Muscle layer of colon (tissue), 2 donors: Measurements from ENCODE around the gene GAMT.
A peak's percentile ranks its signal among the peaks of the same experiment; 100 is the strongest.

ENCODE experiments used
- H3K27ac ChIP-seq: one replicate; pipeline ENCODE4 v1.7.0; 2013; ENCODE audit warnings: low read depth, mild to moderate bottlenecking, low read length, moderate library complexity
- H3K27me3 ChIP-seq, 2 donors: one replicate each; pipeline ENCODE4 v1.7.0; 2013; ENCODE audit warnings: low read length in 2 of 2, mild to moderate bottlenecking in 2 of 2; ENCODE audit not compliant: insufficient read depth in 2 of 2, control insufficient read depth in 1 of 2
- H3K36me3 ChIP-seq: one replicate; pipeline ENCODE4 v1.7.0; 2013; ENCODE audit warnings: mild to moderate bottlenecking, low read length; ENCODE audit not compliant: insufficient read depth
- H3K4me1 ChIP-seq: one replicate; pipeline ENCODE4 v1.7.0; 2013; ENCODE audit warnings: mild to moderate bottlenecking, low read length; ENCODE audit not compliant: insufficient read depth
- H3K4me3 ChIP-seq, 2 donors: one replicate each; pipeline ENCODE4 v1.7.0; 2013; ENCODE audit warnings: low read length in 2 of 2, low read depth in 1 of 2, mild to moderate bottlenecking in 1 of 2, moderate library complexity in 1 of 2
- H3K9ac ChIP-seq: one replicate; pipeline ENCODE4 v1.7.0; 2013; ENCODE audit warnings: low read length
- H3K9me3 ChIP-seq: one replicate; pipeline ENCODE4 v1.7.0; 2013; ENCODE audit warnings: mild to moderate bottlenecking, low read length
- donor health status: abdominal sarcoma.
- donor health status: Adenocarcinoma of cecum.

GAMT gene

DNA sequence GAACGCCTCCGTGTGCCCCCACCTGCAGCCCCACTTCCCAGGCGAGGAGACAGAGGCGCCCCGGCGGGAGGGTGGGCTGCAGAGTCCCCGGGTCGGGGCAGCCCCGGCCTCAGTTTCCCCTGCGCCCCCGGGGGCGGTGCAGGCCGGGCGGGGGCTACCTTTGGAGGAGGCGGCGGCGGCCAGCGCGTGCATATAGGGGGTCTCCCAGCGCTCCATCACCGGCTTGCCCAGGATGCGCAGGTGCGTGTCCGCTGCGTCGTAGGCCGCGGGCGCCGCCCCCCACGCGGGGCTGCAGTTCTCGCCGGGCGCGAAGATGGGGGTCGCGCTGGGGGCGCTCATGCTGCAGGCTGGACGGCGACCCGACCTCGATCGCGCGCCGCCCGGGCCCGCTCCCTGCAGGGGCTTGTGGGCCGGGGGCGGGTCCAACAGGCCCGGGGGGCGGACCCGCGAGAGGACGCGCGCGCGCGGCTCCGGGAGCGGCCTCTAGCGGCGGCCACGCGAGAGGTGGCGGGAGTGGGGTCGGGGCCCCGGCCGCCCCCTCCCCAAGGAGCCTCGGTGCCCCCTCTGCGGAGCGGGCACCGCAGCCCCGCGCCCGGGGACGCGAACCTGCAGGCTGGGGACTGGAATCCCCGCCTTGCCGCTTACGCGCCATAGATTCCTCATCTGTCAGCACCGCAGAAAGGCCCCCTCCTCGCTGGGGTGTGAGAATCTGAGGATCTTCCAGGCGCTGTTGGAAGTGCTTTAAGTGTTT, at the start of gene GAMT:
Gene GAMT, minus strand, starts transcription at position 405 of the 751 bp plus-strand sequence. Its CDS starts 66 bp downstream, at position 339.
- H3K9me3 ChIP-seq: no peaks in the 10 kb centered on the region
- H3K4me1 ChIP-seq: peaks cover 10% of the 10 kb centered on the region
- H3K36me3 ChIP-seq: no peaks in the 10 kb centered on the region
- no peak within 1 kb of the TSS for H3K9ac ChIP-seq
- H3K27me3 ChIP-seq: peaks cover 0 to 8% of the 10 kb centered on the region in 2 donors
- H3K4me3 ChIP-seq: peak within 1 kb of the TSS; percentile 28 to 54
- no peak within 1 kb of the TSS for H3K27ac ChIP-seq

DNA sequence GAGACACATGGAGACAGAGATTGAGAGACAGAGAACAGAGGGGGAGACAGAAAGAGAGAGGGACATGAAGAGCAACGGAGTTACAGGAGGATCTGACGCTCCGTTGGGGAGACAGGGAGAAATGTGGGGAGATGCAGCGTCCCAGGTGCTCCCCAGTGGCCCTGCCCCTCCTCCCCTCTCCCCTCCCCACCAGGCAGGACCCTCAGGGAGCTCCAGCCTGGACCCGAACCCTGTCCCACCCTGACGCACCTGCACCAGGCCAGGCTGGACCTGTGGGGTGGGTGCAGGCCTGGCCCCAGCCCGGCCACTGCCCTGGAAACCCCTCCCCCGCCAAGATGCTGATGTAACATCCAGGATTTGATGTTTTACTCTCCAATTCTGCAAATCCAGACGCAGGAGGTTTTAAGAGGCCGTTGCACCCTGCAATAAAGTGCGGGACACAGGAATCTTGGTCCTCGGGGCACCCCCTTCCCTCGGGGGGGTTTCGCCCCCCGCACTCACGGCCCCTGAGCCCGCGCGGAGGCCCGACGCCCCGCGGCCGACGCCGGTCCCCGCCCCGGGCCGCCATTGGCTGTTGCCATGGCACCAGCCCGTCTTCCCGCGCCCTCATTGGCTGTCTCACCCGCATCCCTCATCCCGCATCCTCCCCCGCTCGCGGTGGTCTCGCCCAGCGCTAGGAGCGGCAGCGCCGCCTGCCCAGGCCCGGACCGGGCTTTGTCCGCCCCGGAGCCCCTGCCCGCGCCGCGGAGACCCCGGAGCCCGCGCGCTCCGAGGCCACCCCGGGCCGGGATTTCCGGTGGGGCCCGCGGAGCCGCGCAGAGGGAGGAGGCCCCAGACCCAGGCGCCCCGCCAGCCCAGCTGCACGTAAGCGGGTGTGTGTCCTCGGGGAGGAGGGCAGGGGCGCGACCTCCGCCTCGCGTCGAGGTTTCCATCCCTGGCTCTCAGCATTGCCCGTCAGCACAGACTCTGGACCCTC, 48.4 kb upstream of the GAMT start, which contains the start of gene APC2:
Gene APC2, plus strand, starts transcription at position 655 of the 976 bp plus-strand sequence. CDS start 2,881 bp downstream, outside the sequence.
- H3K4me1 ChIP-seq: peaks cover 7% of the 10 kb centered on the region
- H3K4me3 ChIP-seq: no peak within 1 kb of the TSS
- H3K36me3 ChIP-seq: no peaks in the 10 kb centered on the region
- H3K27me3 ChIP-seq: peaks cover 43 to 96% of the 10 kb centered on the region in 2 donors
- H3K9me3 ChIP-seq: no peaks in the 10 kb centered on the region
- no peak within 1 kb of the TSS for H3K27ac ChIP-seq
- no peak within 1 kb of the TSS for H3K9ac ChIP-seq

DNA sequence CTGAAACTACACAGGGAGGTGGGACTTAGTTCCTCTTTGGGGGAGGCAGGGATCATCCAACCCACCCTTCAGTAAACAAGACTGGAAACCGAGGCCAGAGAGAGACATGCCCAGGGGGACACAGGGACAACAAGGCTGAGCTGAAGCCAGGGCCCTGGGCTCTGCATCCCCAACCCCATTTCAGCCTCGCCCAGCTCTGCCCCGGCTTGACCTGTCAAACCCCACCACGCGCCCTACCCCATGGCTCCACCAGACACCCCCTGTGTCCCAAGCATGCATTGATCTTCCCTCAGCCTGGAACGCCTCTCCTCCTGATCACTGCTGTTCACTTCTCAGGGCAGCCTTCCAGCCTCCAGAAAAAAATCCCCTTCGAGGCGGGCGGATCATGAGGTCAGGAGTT, 46.6 kb upstream of the GAMT start:
- H3K9me3 ChIP-seq: no peaks in the 10 kb centered on the region
- H3K27ac ChIP-seq: no peak overlapping the region
- H3K27me3 ChIP-seq: peaks cover 43 to 79% of the 10 kb centered on the region in 2 donors
- no peak overlapping the region for H3K9ac ChIP-seq
- H3K4me3 ChIP-seq: no peak overlapping the region
- H3K4me1 ChIP-seq: peaks cover 8% of the 10 kb centered on the region
- no peaks in the 10 kb centered on the region for H3K36me3 ChIP-seq

DNA sequence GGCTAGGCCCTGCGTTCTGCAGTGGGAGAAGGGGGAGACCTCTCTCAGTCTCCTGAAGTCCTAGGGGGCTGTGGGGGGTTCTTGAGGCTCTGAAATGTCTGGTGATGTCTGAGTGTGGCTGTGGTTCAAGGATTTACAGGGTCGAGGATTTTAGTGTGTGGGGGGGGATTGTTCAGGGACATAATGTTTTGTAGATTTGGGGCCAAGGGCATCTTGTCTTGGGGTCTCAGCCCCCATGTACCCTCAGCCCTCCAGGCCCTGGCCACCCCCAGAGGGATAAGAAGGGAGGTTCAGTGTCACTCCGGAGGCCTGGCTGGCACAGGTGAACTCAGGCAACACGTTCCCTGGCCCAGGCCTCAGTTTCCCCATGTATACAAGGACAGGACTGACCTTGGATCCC, 46.2 kb upstream of the GAMT start:
- Histone ChIP-seq H3K36me3 (no peaks in the 10 kb centered on the region), H3K27ac (no peak overlapping the region), H3K4me1 (peaks cover 8% of the 10 kb centered on the region), H3K9me3 (no peaks in the 10 kb centered on the region), H3K4me3 (no peak overlapping the region), H3K9ac (no peak overlapping the region), H3K27me3 (peaks cover 42 to 74% of the 10 kb centered on the region in 2 donors)

DNA sequence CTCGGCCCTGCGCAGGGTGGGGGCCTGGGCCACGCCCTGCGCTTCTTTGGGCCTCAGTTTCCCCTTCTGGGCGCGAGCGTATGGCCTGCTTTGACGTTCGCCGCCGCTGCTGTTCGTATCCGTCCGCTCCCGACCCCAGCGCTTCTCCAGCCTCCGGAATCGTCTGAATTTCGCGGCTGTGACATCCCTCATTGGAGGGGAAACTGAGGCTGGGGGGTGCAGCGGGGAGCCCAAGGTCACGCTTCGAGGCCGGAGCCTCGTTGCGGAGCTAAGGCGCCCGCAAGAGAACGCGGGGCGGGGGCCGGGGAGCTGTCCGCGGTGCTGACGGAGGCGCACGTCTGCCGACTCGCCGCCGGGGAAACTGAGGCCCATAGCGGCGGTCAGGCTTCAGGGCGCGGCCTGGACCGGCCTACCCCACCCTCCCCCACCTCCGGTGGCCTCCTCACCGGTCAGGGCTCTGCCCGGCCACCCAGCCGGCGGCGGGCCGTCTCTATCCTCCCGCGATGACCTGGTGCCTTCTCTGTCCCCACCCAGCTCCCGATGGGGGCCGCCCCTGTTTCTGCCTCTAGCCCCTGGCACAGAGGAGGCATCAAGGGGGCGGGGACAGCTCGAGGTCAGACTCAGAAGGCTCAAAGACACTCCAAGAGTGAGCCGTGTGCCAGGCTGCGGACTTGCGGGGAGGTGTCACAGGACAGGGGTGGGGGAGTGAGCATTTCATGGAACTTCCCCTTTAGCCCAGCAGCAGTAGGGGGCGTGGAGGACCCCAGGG, 45.6 kb upstream of the GAMT start:
- no peak overlapping the region for H3K27ac ChIP-seq
- H3K36me3 ChIP-seq: no peaks in the 10 kb centered on the region
- no peaks in the 10 kb centered on the region for H3K9me3 ChIP-seq
- no peak overlapping the region for H3K4me3 ChIP-seq
- peaks cover 8% of the 10 kb centered on the region for H3K4me1 ChIP-seq
- H3K27me3 ChIP-seq: peaks cover 36 to 68% of the 10 kb centered on the region in 2 donors
- H3K9ac ChIP-seq: no peak overlapping the region

DNA sequence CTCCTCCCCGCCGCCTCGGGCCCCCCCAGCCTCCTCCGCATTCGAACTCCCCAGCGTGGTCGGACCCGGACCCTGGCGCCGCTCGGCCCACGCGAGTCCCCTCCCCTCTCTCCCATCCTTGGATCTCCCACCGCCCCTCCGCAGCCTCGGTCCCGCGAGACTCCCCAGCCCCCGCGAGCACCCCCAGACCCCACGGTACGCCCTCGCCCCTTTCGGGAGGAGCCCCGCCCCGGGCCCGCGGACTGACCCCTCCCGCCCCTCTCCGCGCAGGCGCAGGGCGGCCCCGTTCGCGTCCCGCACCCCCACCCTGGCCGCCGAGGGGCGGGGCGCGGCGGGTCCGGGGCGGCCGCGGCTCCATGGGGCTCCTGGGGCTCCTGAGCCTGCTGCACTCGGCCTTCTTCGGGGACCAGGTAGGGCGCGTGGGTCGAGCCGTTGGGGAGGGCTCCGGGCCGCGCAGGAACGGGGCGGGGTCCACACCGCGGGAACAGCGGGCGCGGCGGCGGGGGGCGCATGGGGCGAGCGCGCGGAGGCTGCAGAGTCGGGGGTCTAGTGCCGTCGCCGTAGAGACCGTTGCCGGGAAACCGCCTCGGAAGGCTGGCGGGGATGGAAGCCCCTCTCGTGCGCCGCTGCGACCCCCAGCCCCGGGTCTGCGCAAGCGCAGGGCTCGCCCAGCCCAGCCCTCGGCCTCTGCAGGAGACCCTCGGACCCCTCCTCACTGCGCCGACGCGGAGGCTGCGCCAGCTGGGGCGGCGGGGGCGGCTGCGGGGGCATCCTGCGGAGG, 44.8 kb upstream of the GAMT start:
- no peak overlapping the region for H3K4me3 ChIP-seq
- no peak overlapping the region for H3K9ac ChIP-seq
- H3K36me3 ChIP-seq: peaks cover 6% of the 10 kb centered on the region
- H3K27ac ChIP-seq: no peak overlapping the region
- H3K9me3 ChIP-seq: no peaks in the 10 kb centered on the region
- H3K27me3 ChIP-seq: peaks cover 31 to 61% of the 10 kb centered on the region in 2 donors
- peaks cover 8% of the 10 kb centered on the region for H3K4me1 ChIP-seq

DNA sequence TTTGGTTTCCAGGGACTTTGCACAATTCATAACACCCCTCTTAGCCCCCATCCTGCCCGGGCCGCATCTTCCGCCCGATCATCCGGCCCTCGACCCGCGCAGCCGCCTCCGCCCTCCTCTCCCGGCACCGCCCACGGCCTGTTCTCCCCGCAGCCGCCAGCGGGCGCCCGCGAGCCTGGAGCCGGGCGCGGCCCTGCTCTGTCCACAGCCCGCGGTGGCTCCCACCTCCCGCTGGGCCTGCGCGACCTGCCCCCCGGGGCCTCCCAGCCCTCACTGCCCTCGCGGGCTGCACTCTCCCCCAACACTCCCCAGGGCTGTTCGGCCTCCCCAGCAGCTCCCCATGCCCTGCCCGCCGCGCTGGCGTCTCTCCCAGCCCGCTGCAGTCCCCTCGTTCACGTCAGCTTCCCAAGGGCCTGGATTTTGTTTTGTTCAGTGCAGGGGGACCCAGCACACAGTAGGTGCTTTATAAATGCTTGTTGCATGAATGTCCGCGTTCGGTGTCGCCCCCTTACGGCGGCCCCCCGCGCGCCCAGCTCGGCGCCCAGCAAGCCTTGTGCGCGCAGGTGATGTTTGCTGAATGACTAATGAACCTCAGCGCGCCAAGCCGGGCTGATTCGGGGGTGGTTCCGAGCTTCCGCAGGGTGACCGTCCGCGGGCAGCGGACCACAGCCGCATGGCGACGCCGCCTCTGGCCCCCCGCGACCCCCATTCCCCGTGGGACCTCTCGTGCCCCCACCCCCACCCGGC, 44.0 kb upstream of the GAMT start:
- Histone ChIP-seq H3K9ac (no peak overlapping the region), H3K4me3 (peak overlapping the region; percentile 25 to 27)

DNA sequence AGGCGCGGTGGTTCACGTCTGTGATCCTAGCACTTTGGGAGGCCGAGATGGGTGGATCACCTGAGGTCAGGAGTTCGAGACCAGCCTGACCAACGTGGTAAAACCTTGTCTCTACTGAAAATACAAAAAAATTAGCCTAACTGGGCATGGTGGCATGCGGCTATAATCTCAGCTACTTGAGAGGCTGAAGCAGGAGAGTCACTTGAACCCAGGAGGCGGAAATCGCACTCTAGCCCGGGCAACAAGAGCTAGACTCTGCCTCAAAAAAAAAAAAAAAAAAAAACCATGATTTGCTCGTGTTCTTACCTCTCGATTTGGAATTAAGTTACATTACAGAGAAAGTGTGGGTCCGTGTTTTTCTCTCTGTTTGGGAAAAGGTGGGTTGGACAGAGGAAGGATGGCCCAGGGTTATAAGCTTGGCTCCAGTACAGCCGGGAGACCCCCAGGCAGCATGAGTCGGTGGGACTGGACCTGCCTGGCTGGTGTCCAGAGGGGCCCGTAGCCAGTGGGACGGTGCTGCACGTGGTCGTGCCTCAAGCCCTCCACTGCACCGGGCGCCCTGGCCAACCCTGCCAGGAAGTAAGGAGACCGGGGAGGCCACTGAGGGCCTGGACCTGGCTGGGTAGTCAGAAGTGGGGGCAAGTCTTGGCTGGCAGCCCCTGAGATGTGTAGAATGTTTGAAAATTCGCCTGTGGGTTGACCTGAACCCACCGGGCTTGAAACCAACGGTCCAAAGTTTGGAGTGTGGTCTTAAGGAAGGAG, 40.5 kb upstream of the GAMT start:
- H3K9me3 ChIP-seq: no peaks in the 10 kb centered on the region
- H3K27ac ChIP-seq: no peak overlapping the region
- H3K27me3 ChIP-seq: peaks cover 0 to 18% of the 10 kb centered on the region in 2 donors
- H3K36me3 ChIP-seq: peaks cover 24% of the 10 kb centered on the region
- no peak overlapping the region for H3K9ac ChIP-seq
- no peak overlapping the region for H3K4me3 ChIP-seq
- H3K4me1 ChIP-seq: peaks cover 21% of the 10 kb centered on the region

More for the DNA sequence above, 44.0 kb upstream of the GAMT start:
- Histone ChIP-seq H3K27ac (no peak overlapping the region), H3K36me3 (peaks cover 14% of the 10 kb centered on the region), H3K27me3 (peaks cover 23 to 53% of the 10 kb centered on the region in 2 donors), H3K9me3 (no peaks in the 10 kb centered on the region), H3K4me1 (peaks cover 8% of the 10 kb centered on the region)

DNA sequence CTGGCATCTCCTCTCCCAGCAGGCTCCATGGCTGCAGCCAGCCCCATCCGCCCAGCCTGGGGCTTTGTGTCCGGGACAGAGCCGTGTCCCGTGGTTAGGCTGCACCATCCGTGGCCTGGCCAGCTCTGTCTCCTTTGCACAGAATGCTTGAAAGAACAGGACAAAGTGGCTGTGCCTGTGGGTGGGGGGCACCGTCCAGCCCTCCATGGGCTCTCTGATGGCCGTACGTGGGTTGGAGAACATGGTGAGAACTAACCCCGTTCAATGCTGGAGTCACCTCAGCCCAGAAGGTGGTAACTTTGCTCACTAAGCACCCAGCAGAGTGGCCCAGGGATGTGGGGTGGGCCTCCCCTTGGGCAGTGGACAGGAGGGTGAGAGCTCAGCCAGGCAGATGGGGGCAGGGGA, 39.7 kb upstream of the GAMT start:
- H3K27ac ChIP-seq: no peak overlapping the region
- no peaks in the 10 kb centered on the region for H3K9me3 ChIP-seq
- peaks cover 0 to 10% of the 10 kb centered on the region in 2 donors for H3K27me3 ChIP-seq
- H3K4me3 ChIP-seq: no peak overlapping the region
- H3K36me3 ChIP-seq: peaks cover 24% of the 10 kb centered on the region
- H3K4me1 ChIP-seq: peaks cover 21% of the 10 kb centered on the region
- no peak overlapping the region for H3K9ac ChIP-seq
